Measurements from ENCODE around the gene GATA5.

GATA5 gene

GRCh38 chr20:62461157-62461556, 14.6 kb downstream of the GATA5 start:
- TF ChIP-seq NFIC (IDR thresholded peaks at IDR 0.05) (no peak), TCF12 (IDR thresholded peaks at IDR 0.05; ENCODE audit: low read depth) (no peak), TAF1 (IDR thresholded peaks at IDR 0.05; ENCODE audit: low read depth) (no peak), REST (IDR thresholded peaks at IDR 0.05; ENCODE audit: low read depth) (no peak), EGR1 (IDR thresholded peaks at IDR 0.05) (no peak), USF1 (IDR thresholded peaks at IDR 0.05) (no peak), MAX (IDR thresholded peaks at IDR 0.05) (no peak), YY1 (IDR thresholded peaks at IDR 0.05; ENCODE audit: low read depth) (no peak), CEBPB (IDR thresholded peaks at IDR 0.05) (no peak), RAD21 (IDR thresholded peaks at IDR 0.05; ENCODE audit: low read depth) (no peak), TEAD4 (IDR thresholded peaks at IDR 0.05) (no peak), ZBTB7A (IDR thresholded peaks at IDR 0.05; ENCODE audit: low read depth) (no peak), FOXM1 (IDR thresholded peaks at IDR 0.05; ENCODE audit: borderline replicate concordance, low read depth) (no peak), EP300 (IDR thresholded peaks at IDR 0.05; ENCODE audit: borderline replicate concordance) (no peak), CREB1 (IDR thresholded peaks at IDR 0.05; ENCODE audit: low read depth) (no peak)

GRCh38 chr20:62460678-62461077, 15.1 kb downstream of the GATA5 start:
- TF ChIP-seq RAD21 (IDR thresholded peaks at IDR 0.05; ENCODE audit: low read depth) (no peak), USF1 (IDR thresholded peaks at IDR 0.05) (no peak), CREB1 (IDR thresholded peaks at IDR 0.05; ENCODE audit: low read depth) (no peak), TAF1 (IDR thresholded peaks at IDR 0.05; ENCODE audit: low read depth) (no peak), CEBPB (IDR thresholded peaks at IDR 0.05) (no peak), TCF12 (IDR thresholded peaks at IDR 0.05; ENCODE audit: low read depth) (no peak), TEAD4 (IDR thresholded peaks at IDR 0.05) (no peak), EGR1 (IDR thresholded peaks at IDR 0.05) (no peak), ZBTB7A (IDR thresholded peaks at IDR 0.05; ENCODE audit: low read depth) (no peak), YY1 (IDR thresholded peaks at IDR 0.05; ENCODE audit: low read depth) (no peak), NFIC (IDR thresholded peaks at IDR 0.05) (no peak), REST (IDR thresholded peaks at IDR 0.05; ENCODE audit: low read depth) (no peak), FOXM1 (IDR thresholded peaks at IDR 0.05; ENCODE audit: borderline replicate concordance, low read depth) (no peak), MAX (IDR thresholded peaks at IDR 0.05) (no peak), EP300 (IDR thresholded peaks at IDR 0.05; ENCODE audit: borderline replicate concordance) (no peak)

- no peak for TF ChIP-seq CEBPB (IDR thresholded peaks at IDR 0.05)
Measured at GRCh38 chr20:62459488-62459887, 16.3 kb downstream of the GATA5 start.

- no peak for TF ChIP-seq TEAD4 (IDR thresholded peaks at IDR 0.05)
- TF ChIP-seq ZBTB7A (IDR thresholded peaks at IDR 0.05; ENCODE audit: low read depth) = no peak
- TF ChIP-seq CEBPB (IDR thresholded peaks at IDR 0.05) = no peak
- TF ChIP-seq CREB1 (IDR thresholded peaks at IDR 0.05; ENCODE audit: low read depth) = no peak
- TF ChIP-seq MAX (IDR thresholded peaks at IDR 0.05) = no peak
- no peak for TF ChIP-seq TAF1 (IDR thresholded peaks at IDR 0.05; ENCODE audit: low read depth)
- TF ChIP-seq YY1 (IDR thresholded peaks at IDR 0.05; ENCODE audit: low read depth) = no peak
- TF ChIP-seq RAD21 (IDR thresholded peaks at IDR 0.05; ENCODE audit: low read depth) = no peak
- no peak for TF ChIP-seq EGR1 (IDR thresholded peaks at IDR 0.05)
- no peak for TF ChIP-seq TCF12 (IDR thresholded peaks at IDR 0.05; ENCODE audit: low read depth)
- TF ChIP-seq REST (IDR thresholded peaks at IDR 0.05; ENCODE audit: low read depth) = no peak
- no peak for TF ChIP-seq USF1 (IDR thresholded peaks at IDR 0.05)
- no peak for TF ChIP-seq EP300 (IDR thresholded peaks at IDR 0.05; ENCODE audit: borderline replicate concordance)
- TF ChIP-seq NFIC (IDR thresholded peaks at IDR 0.05) = no peak
- TF ChIP-seq FOXM1 (IDR thresholded peaks at IDR 0.05; ENCODE audit: borderline replicate concordance, low read depth) = no peak
Measured at GRCh38 chr20:62458275-62459251, 17.2 kb downstream of the GATA5 start.
